Measurements from ENCODE around the gene ZC3H12A. TPM values are rescaled to one million over a fixed set of nuclear protein-coding genes. Genes with fewer than 3 reads are reported as not detected.
A peak's percentile ranks its signal among the peaks of the same experiment; 100 is the strongest.

ZC3H12A gene
- total RNA-seq = 15.5 and 34.2 TPM in 2 replicates

DNA sequence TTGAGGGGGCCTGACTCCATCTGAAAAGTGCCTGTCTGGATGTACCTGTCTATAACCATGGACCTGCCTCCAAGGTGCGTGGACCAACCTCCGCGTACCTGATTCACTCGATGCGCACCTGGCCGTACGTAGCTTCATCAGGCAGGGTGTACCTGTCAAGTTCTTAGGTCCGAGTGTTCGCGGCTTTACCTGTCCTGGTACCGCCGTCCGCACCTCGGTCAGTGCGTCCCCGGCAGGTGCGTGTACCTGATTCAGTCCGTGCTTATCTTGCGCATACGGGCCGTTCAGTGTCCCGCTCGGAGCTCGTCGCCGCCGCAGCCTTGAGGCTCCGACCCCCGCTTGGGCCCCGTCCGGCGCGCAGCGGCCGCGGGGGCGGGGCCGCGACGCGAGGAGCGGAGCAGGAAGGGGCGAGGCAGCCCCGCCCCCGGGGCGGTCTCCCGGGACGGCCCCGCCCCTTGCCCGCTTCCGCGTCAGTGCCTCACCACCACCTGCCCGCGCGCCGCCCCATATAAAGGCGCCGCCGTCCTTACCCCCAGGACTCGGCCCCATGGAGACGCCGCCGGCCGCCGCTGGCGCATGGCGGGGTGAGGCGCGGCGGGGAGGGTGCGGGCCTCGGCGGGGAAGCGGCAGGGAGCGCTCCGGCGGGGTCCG, at the start of gene ZC3H12A:
Gene ZC3H12A (plus strand): TSS at position 535 of the 651 bp plus-strand sequence. CDS start 917 bp downstream, outside the sequence.

DNA sequence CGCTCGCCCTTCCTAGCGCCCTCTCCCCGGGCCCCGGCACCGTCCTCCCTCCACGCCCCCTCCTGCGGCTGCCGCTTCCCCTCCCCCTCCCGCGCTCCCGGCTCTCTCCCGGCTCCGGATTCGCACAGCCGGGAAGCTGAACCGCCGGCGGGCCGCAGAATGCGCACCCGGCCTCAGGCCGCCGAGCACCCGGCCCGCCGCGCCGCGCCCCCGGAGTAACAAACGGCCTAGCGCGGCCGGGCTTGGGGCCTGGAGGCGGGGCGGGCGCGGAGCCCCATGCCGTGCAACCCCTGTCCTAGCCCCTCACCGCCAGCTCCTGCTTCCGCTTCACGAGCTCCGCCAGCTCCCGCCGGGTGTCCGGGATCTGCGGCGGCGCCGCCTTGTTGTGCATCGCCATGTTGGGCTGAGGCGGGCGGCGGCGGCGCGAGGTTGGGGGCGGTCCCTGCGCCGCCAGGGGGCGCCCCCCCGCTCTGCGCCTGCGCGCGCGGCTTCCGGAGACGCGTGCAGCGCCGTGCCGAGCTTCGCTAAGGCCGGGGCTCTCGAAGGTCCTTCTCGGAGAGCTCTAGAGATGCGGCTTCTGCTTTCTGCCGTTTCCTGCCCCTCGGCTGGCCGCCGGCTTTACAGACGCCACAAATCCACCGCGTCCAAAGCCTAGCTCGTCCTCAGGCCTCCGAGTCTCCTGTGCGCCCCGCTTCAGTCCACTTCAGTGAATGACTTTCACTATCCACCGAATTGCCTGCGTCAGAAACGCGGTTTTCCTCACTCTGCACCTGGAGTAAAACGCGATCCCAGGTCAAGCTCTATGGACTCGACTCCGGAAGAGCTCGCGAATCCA, 40.2 kb downstream of the ZC3H12A start, which contains the start of gene MEAF6:
Gene MEAF6 (minus strand): TSS at position 417 of the 835 bp plus-strand sequence. CDS start 20 bp downstream, at position 397.

Small RNAs within 50 kb of the gene (small RNA-seq; reads per million reads assigned to genes)
- 1.0 reads per million, percentile 20 among the genes with 10 or more reads in this experiment for gene MIR5581

Other genes starting within 250 kb of the ZC3H12A start
- 59.4 and 60.0 TPM in 2 replicates for gene MEAF6, start 40.2 kb downstream of the ZC3H12A start, total RNA-seq
- 15.7 and 16.9 TPM in 2 replicates for gene SNIP1, start 79.7 kb downstream of the ZC3H12A start, total RNA-seq
- gene DNALI1, start 82.4 kb downstream of the ZC3H12A start, total RNA-seq = 5.3 and 5.8 TPM in 2 replicates
- 65.3 and 69.6 TPM in 2 replicates for gene GNL2, start 121.4 kb downstream of the ZC3H12A start, total RNA-seq
- 2.4 and 3.4 TPM in 2 replicates for gene RSPO1, start 160.3 kb downstream of the ZC3H12A start, total RNA-seq
- 1.8 and 2.1 TPM in 2 replicates for gene CDCA8, start 217.9 kb downstream of the ZC3H12A start, total RNA-seq

All from hair follicle dermal papilla cell (primary cell).